ENCODE data around the gene MSS51. TPM values are rescaled to one million over a fixed set of nuclear protein-coding genes. Genes with fewer than 3 reads are reported as not detected.

The MSS51 gene
- polyA plus RNA-seq, 4 donors = 1.2 to 6.3 (median 3.2) TPM

Other genes starting within 250 kb of the MSS51 start
- 10 to 100 TPM; 27.8 to 39.3 (median 35.0) TPM for gene DNAJC9, start 186.3 kb downstream of the MSS51 start, polyA plus RNA-seq (ENCODE audit: insufficient read length in 4 of 4)
- gene MRPS16, start 180.9 kb downstream of the MSS51 start, polyA plus RNA-seq (ENCODE audit: insufficient read length in 4 of 4) = 10 to 100 TPM; 77.4 to 96.8 (median 86.0) TPM
- gene CFAP70, start 74.7 kb downstream of the MSS51 start, polyA plus RNA-seq (ENCODE audit: insufficient read length in 4 of 4) = 10 to 100 TPM; 10.0 to 29.8 (median 16.4) TPM
- gene ANXA7, start 19.5 kb downstream of the MSS51 start, polyA plus RNA-seq (ENCODE audit: insufficient read length in 4 of 4) = 10 to 100 TPM; 81.2 to 99.3 (median 88.2) TPM
- 10 to 100 TPM; 60.2 to 72.0 (median 66.9) TPM for gene PPP3CB, start 62.5 kb upstream of the MSS51 start, polyA plus RNA-seq (ENCODE audit: insufficient read length in 4 of 4)
- gene USP54, start 157.8 kb upstream of the MSS51 start, polyA plus RNA-seq (ENCODE audit: insufficient read length in 4 of 4) = 10 to 100 TPM; 26.6 to 44.7 (median 40.2) TPM
- 1 to 10 TPM; 4.7 to 6.1 (median 5.7) TPM for gene MYOZ1, start 207.9 kb upstream of the MSS51 start, polyA plus RNA-seq (ENCODE audit: insufficient read length in 4 of 4)
- 1 to 10 TPM in 1 of 4 donors, under 1 TPM in 3; 0.27 to 1.2 (median 0.52) TPM for gene SYNPO2L, start 222.5 kb upstream of the MSS51 start, polyA plus RNA-seq (ENCODE audit: insufficient read length in 4 of 4)